Hepatocyte (in vitro differentiated cells): ENCODE measurements around the gene PIK3R2.

Experiments
- EZH2 ChIP-seq: fragments of 200-600 bp; sonication (generic); IDR thresholded peaks from 2 replicates; pipeline ENCODE4 v1.6.1; 2016; ENCODE audit warnings: antibody characterized with exemption, mild to moderate bottlenecking, borderline replicate concordance
- EZH2phosphoT487 ChIP-seq: fragments of 200-600 bp; sonication (generic); IDR thresholded peaks from one replicate; pipeline ENCODE4 v1.6.1; 2018; ENCODE audit warnings: antibody characterized with exemption, mild to moderate bottlenecking, low read depth, moderate library complexity; ENCODE audit not compliant: unreplicated experiment, severe bottlenecking
- TF ChIP-seq, protein P1 (sequence below): fragments of 200-600 bp; sonication (generic); IDR thresholded peaks from 2 replicates; pipeline ENCODE4 v1.5.1; 2016; ENCODE audit warnings: antibody characterized with exemption, mild to moderate bottlenecking; ENCODE audit not compliant: poor library complexity

DNA sequence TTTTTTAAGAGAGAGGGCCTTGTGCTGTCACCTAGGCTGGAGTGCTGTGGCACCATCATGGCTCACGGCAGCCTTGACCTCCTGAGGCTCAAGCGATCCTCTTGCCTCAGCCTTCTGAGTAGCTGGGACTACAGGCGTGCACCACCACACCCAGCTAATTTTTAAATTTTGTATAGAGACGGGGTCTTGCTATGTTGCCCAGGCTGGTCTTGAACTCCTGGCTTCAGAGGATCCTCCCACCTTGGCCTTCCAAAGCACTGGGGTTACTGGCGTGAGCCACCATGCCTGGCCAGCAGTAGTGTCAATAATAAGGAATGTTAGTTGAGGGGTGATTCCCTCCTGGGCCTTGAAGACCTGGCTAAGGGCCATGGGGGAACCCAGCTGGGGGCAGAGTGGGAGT, 31.8 kb upstream of the PIK3R2 start:
- TF ChIP-seq EZH2 (no peak), EZH2phosphoT487 (no peak)
- TF ChIP-seq, protein P1, sequence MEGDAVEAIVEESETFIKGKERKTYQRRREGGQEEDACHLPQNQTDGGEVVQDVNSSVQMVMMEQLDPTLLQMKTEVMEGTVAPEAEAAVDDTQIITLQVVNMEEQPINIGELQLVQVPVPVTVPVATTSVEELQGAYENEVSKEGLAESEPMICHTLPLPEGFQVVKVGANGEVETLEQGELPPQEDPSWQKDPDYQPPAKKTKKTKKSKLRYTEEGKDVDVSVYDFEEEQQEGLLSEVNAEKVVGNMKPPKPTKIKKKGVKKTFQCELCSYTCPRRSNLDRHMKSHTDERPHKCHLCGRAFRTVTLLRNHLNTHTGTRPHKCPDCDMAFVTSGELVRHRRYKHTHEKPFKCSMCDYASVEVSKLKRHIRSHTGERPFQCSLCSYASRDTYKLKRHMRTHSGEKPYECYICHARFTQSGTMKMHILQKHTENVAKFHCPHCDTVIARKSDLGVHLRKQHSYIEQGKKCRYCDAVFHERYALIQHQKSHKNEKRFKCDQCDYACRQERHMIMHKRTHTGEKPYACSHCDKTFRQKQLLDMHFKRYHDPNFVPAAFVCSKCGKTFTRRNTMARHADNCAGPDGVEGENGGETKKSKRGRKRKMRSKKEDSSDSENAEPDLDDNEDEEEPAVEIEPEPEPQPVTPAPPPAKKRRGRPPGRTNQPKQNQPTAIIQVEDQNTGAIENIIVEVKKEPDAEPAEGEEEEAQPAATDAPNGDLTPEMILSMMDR, result no peak
